ENCODE measurements around the gene RBP3.

DNA sequence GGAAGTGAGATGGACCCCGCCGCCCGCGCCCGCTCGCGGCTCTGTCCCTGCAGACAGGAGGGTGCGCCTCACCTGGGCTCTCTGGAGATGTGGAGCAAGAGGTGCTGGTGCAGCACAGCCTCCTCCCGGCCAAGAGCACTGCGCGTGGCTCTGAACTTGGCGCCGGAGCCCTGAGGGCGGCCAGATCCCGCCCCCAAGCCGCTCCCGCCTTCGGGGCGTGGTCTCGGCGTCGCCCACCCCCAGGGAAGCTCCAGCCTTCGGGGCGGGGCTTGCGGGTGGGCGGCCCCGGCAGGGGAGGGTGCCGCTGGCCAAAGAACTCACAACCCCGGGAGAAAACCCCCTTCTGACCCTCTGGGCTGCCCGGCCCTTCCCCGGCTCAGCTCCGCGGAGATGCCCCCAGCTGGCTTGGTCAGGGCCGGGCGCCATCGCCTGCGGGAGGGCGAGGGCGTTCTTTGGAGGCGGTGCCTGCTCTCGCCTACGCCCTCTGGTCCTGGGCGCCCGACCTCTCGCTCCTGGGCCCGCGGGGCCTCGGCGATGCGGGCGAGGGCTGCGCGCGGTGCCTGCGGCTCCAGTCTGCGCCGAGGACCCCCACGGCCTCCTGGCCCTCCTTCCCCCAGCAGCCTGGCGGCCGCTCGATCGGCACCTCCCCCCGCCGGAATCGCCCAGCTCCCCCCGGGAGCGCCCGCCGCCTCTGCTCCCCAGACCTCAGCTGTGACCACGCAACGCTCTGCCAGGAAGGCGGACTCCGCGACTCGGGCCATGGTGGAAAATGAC, 36.2 kb downstream of the RBP3 start, which contains the start of gene ZNF488:
- TF ChIP-seq, protein P1, sequence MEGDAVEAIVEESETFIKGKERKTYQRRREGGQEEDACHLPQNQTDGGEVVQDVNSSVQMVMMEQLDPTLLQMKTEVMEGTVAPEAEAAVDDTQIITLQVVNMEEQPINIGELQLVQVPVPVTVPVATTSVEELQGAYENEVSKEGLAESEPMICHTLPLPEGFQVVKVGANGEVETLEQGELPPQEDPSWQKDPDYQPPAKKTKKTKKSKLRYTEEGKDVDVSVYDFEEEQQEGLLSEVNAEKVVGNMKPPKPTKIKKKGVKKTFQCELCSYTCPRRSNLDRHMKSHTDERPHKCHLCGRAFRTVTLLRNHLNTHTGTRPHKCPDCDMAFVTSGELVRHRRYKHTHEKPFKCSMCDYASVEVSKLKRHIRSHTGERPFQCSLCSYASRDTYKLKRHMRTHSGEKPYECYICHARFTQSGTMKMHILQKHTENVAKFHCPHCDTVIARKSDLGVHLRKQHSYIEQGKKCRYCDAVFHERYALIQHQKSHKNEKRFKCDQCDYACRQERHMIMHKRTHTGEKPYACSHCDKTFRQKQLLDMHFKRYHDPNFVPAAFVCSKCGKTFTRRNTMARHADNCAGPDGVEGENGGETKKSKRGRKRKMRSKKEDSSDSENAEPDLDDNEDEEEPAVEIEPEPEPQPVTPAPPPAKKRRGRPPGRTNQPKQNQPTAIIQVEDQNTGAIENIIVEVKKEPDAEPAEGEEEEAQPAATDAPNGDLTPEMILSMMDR (IDR thresholded peaks at IDR 0.05; ENCODE audit: poor library complexity) = no peak
- no peak for TF ChIP-seq EZH2phosphoT487 (IDR thresholded peaks at IDR 0.05; ENCODE audit: low read depth, severe bottlenecking, unreplicated experiment)

Measured in hepatocyte (in vitro differentiated cells).